AG09319 (cell line): Measurements from ENCODE around the gene LRRK2.
A peak's percentile ranks its signal among the peaks of the same experiment; 100 is the strongest.
"Not testable (repeated sequence)": the region's sequence is repeated elsewhere in the genome, so short reads cannot be mapped to it uniquely, and the experiment has no call there.

Source experiments
- DNase-seq: peaks from one replicate; pipeline ENCODE4 v3.0.0-alpha.2; 2010; ENCODE audit warnings: low read depth; ENCODE audit errors: extremely low read depth
- TF ChIP-seq, protein P1 (sequence below): IDR thresholded peaks from 2 replicates; pipeline ENCODE4 v1.5.1; 2011; ENCODE audit warnings: low read depth, mild to moderate bottlenecking, inconsistent platforms, low read length, moderate library complexity

Gene LRRK2

DNA sequence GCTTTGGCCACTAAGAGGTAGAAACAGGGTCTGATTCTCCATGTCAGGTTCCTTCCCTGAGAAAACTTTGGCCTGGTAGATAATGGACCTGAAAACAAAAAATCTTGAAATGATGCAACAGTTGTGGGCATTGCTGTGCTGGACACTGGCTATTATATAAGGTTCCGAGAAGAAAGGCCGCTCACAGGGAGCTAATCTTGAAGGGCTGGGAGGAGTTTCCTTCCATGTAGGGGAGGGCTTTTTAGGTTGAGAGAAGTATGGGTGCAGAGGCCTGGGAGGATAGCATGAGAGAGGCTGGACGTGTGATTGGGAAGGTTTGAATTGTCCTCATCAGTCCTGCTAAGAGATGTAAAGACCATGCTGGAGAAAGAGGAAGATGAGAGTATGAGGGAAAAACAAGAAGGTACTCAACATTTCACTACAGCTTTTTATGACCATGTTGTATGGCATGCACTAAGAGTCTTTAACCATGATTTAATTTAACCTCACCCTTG, 11.6 kb downstream of the LRRK2 start:
- TF ChIP-seq, protein P1, sequence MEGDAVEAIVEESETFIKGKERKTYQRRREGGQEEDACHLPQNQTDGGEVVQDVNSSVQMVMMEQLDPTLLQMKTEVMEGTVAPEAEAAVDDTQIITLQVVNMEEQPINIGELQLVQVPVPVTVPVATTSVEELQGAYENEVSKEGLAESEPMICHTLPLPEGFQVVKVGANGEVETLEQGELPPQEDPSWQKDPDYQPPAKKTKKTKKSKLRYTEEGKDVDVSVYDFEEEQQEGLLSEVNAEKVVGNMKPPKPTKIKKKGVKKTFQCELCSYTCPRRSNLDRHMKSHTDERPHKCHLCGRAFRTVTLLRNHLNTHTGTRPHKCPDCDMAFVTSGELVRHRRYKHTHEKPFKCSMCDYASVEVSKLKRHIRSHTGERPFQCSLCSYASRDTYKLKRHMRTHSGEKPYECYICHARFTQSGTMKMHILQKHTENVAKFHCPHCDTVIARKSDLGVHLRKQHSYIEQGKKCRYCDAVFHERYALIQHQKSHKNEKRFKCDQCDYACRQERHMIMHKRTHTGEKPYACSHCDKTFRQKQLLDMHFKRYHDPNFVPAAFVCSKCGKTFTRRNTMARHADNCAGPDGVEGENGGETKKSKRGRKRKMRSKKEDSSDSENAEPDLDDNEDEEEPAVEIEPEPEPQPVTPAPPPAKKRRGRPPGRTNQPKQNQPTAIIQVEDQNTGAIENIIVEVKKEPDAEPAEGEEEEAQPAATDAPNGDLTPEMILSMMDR = no peak
- no peak for DNase-seq

DNA sequence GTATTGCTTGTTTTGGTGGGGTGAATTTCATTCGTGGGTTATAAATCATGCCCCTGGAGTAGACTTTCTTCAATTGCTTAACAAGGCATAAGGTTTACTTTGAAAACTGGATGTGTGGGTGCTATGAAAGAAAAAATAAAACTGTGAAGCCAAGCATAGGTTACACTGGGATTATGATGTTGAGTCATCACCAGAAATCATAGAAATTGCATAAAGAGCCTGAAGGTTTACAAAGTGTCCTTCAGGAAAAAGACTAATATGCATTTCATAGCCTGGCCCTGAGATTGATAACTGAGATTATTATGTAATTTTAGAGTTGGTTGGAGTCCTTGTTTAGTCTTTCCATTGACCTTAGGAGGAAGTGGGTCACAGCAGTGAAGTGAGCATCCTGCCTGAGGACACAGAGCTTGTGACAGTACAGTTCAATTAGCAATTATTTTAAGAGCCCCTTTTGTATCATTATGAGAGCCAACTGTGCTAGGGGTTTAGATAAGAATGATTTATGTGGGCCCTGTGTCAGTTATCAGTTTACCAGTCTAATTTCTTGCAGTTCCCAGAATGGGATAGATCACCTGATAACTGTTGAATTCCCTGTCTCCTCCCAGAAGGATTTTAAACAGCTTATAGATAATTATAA, 13.6 kb downstream of the LRRK2 start:
- TF ChIP-seq, protein P1 = no peak

DNA sequence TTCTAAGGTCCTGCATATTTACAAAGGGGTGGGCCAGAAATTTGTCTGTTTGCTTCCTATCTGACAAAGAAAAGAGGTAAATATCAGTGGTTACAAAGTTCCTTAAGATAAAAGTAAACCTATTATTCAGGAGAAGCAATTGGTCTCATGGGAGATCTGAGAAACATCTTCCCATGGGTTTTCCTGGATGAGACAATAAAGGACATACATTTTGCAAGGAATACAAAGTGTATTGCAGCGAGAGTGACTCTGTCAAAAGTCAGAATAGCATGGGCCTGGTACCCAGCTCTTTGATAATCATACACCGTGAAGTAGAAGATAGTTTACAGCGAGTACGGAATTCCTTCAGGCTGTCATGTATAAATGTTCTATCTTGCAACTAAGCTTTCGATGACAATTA, 14.2 kb downstream of the LRRK2 start:
- no peak for DNase-seq
- TF ChIP-seq, protein P1 = no peak

More for the DNA sequence above, 13.6 kb downstream of the LRRK2 start:
- DNase-seq = peak; percentile 8

DNA sequence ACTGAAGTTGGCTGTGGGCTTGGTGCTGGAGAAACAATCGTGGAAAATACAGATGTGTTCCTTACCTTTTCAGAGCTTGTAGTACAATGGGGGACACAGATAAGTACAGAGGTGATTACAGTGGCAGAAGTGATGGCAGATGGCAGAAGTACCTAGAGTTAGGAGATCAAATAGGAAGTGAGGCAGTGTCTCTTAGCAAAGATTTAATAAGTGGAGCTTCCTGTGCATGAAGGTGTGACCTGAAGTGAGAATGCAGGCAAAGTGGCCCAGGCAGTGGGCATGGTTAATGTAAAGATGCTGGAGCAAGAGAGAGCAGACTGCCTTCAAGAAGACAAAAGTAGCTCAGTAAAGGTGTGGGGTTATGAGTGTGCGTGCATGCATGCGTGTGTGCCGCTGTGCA, 16.0 kb downstream of the LRRK2 start:
- DNase-seq = no peak
- TF ChIP-seq, protein P1 = no peak

DNA sequence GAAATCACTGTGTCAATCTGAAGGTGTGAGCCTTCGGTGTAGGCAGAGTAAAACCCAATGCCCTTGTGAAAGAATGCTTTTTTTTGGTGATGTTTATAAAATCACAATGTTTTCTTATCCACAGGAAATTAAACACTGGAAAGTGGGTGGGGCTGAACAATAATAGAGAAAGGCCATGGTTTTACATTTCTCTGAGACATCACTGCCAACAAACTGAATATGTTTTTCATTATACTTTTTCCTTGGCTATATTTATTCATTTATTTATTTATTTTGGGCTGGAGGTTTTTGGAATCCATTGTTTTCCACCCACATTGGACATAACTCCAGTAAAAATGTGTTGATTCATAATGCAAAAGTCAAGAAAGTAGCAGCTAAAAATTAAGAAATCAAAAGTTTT, 16.9 kb downstream of the LRRK2 start:
- TF ChIP-seq, protein P1 = no peak

DNA sequence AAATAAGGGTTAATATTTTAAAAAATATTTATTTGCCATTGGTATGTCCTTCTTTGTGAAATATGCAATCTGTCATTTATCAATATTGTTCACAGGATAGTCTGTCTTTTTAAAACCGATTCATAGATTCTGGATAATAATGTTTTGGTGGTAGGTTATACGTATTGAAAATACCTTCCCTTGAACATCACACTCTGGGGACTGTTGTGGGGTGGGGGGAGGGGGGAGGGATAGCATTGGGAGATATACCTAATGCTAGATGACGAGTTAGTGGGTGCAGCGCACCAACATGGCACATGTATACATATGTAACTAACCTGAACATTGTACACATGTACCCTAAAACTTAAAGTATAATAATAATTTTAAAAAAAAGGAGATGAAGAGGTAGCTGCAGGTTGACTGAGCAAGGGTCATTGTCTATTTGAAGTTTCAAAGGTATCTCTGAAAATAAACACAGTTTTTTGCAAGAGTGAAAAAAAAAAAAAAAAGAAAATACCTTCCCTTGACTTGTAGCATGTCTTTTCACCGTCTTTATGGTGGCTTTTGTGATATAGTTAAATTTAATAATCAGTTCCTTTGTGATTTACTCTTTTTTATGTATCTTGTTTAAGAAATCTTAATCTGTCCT, 19.8 kb downstream of the LRRK2 start:
- DNase-seq = not testable (repeated sequence)

More for the DNA sequence above, 16.9 kb downstream of the LRRK2 start:
- no peak for DNase-seq

DNA sequence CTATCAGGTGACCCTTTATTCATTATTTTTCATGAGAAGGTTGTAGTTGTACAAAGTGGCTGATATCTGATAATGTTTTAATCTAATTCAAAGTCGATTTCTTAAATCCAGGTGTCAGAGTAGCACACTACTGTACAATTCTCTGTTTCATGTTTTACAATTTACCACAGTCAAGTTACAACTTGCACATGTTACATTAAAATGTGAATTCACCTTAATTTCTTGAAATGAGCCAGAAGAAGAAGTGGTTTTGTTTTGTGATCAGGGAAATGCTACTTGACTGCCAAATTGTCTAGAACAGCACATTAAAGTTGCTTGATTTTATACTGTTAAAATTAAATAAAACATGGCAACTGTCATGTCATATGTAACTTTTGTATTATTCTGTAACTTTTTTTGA, 23.2 kb downstream of the LRRK2 start:
- TF ChIP-seq, protein P1 = no peak
- no peak for DNase-seq
